ACC112 (cell line): ENCODE measurements around the gene ADCY2.

Source experiments
- H2AFZ ChIP-seq: fragments of 200-600 bp; sonication (generic); one replicate; pipeline ENCODE4 v1.6.0; 2017; ENCODE audit warnings: antibody characterized with exemption, low read length; ENCODE audit not compliant: unreplicated experiment
- H3K27ac ChIP-seq: fragments of 200-600 bp; sonication (generic); 2 replicates; pipeline ENCODE4 v1.5.1; 2014; ENCODE audit warnings: low read depth, mild to moderate bottlenecking, antibody characterized with exemption, low read length, moderate library complexity
- H3K27me3 ChIP-seq: fragments of 200-600 bp; sonication (generic); 2 replicates; pipeline ENCODE4 v1.6.1; 2014; ENCODE audit warnings: mild to moderate bottlenecking, antibody characterized with exemption, low read length, moderate library complexity, mixed read lengths; ENCODE audit not compliant: insufficient read depth
- H3K36me3 ChIP-seq: fragments of 200-600 bp; sonication (generic); 2 replicates; pipeline ENCODE4 v1.6.1; 2016; ENCODE audit warnings: mild to moderate bottlenecking, antibody characterized with exemption, low read length, moderate library complexity, mixed read lengths; ENCODE audit not compliant: insufficient read depth
- H3K4me1 ChIP-seq: fragments of 200-600 bp; sonication (generic); one replicate; pipeline ENCODE4 v1.6.1; 2016; ENCODE audit warnings: low read length, mixed read lengths; ENCODE audit not compliant: insufficient read depth, unreplicated experiment, control insufficient read depth
- H3K4me3 ChIP-seq: fragments of 200-600 bp; sonication (generic); 2 replicates; pipeline ENCODE4 v1.5.1; 2014; ENCODE audit warnings: mild to moderate bottlenecking, low read depth, low read length
- H3K79me2 ChIP-seq: fragments of 200-600 bp; sonication (generic); one replicate; pipeline ENCODE4 v1.6.0; 2016; ENCODE audit warnings: low read length; ENCODE audit not compliant: control insufficient read depth, unreplicated experiment, insufficient read depth

ADCY2 gene

DNA sequence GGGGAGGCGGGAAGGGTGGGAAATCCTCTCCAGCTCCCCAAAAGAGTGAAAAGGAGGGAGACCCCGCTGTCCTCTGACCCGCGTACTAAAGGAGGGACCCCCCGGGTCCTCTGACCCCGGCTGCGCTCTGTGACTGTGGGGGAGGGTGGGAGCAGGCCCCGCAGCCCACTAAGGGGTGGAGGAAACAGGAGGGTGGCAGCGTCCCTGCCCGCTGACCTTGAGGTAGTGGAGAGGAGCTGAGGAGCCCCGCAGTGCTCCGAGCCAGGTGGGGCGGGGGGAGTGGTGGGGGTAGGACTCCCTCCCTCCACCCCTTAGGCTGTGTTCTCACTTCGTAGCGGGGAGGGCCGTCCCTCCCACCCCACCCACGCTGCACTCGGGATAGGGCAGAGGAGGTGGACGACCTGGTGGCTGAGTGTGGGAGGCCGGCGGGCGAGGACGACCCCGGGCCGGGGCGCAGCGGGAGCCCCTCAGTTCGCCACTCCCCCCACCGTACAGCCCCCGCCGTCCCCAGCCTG is 449 bp upstream of the ADCY2 start:
- no peak overlapping the region for H2AFZ ChIP-seq
- peaks cover 19% of the 10 kb centered on the region for H3K27me3 ChIP-seq
- H3K79me2 ChIP-seq, result no peaks in the 10 kb centered on the region
- H3K36me3 ChIP-seq, result no peaks in the 10 kb centered on the region
- no peak overlapping the region for H3K27ac ChIP-seq
- no peaks in the 10 kb centered on the region for H3K4me1 ChIP-seq
- H3K4me3 ChIP-seq, result no peak overlapping the region

DNA sequence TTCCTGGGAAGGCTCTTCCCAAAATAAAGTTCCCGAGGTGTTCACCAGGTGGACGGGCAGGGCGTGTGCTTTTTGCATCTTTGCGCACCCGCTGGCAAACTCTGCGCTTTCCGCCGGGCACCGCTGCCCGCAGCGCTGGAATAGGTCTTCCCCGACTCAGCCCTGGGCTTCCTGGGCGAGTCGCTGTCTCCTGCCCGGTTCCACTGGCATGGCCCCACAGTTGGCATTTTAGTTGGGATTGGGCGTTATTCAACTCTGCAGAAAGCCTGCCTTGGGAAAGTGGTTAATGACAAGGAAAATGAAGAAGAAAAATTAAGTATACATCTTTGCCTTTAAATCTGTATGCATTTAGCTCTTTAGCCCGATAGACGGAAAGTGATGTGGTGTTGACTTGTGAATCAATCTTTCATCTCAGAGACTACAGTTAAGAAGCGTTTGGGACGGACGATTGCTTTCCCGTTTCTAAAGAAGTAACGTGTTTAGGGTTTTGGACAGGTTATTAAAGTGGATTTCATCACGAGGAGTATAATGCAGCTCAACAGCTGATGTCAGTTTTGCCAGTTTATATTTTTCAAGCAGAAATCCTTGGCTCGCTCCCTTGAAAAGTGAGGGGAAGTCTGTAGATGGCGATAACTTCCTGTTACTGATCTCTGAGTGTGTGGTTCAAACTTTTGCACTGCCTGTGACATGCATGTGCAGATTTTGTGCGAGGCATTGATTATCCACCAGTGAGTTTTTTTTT is 946 bp downstream of the ADCY2 start:
- no peak overlapping the region for H3K27ac ChIP-seq
- no peaks in the 10 kb centered on the region for H3K4me1 ChIP-seq
- no peaks in the 10 kb centered on the region for H3K36me3 ChIP-seq
- H3K27me3 ChIP-seq, result peaks cover 19% of the 10 kb centered on the region
- no peak overlapping the region for H3K4me3 ChIP-seq
- no peak overlapping the region for H2AFZ ChIP-seq
- no peaks in the 10 kb centered on the region for H3K79me2 ChIP-seq

DNA sequence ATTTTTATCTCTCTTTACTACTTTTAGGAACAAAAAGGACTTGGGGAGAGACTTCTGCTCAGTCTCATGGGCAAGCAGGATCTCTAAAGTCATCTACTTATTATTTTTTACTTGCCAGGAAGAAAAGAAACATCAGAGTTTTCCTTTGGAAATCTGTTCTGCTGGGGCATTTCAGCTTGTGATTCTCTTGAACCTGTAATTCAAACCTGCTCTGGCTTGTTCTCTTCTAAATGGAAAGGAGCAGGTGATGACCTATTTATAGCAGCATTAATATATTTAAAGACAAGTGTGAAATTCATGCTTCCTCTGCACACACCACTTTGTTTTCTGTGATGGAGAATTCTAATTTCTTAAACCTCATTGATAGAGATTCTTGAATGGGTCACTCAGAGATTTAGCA is 2.0 kb downstream of the ADCY2 start:
- peaks cover 19% of the 10 kb centered on the region for H3K27me3 ChIP-seq

DNA sequence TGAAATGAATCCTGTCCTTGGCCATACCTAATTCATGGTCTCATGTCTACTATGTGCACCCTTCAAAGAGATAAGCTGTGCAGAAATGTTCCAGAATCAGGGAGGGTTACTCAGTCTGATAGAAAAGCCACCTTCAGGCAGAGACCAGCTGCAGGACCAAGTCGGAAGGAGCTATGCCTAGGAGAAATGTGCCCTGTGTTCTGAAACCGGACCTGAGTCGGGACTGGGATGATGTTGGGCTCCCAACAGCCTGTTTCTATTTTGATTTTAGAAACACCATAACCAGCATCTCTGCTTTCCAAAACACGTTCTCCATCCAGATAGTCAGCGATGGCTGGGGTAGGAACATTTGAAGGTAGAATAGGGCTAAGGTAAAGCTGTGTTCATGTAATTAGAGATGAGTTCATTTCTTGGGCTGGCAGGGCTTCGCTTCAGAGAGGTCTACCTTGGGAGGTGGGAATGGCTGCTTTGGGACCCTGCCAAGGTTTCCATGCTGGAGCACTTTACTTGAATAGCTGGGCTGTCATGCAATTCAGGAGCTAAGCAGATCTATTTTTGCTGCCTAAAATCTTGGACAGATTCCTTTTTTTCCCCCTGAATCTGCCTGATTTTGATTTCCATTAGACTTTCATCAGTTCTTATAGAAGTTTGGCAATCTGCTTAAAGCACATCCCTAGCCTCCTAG is 2.8 kb downstream of the ADCY2 start:
- Histone ChIP-seq H3K36me3 (no peaks in the 10 kb centered on the region), H3K79me2 (no peaks in the 10 kb centered on the region), H3K4me1 (no peaks in the 10 kb centered on the region), H3K27me3 (peaks cover 19% of the 10 kb centered on the region), H2AFZ (no peak overlapping the region), H3K27ac (no peak overlapping the region), H3K4me3 (no peak overlapping the region)

More for the DNA sequence above, 2.0 kb downstream of the ADCY2 start:
- no peak overlapping the region for H3K27ac ChIP-seq
- H3K4me1 ChIP-seq, result no peaks in the 10 kb centered on the region
- no peak overlapping the region for H3K4me3 ChIP-seq
- no peaks in the 10 kb centered on the region for H3K36me3 ChIP-seq
- no peak overlapping the region for H2AFZ ChIP-seq
- H3K79me2 ChIP-seq, result no peaks in the 10 kb centered on the region

DNA sequence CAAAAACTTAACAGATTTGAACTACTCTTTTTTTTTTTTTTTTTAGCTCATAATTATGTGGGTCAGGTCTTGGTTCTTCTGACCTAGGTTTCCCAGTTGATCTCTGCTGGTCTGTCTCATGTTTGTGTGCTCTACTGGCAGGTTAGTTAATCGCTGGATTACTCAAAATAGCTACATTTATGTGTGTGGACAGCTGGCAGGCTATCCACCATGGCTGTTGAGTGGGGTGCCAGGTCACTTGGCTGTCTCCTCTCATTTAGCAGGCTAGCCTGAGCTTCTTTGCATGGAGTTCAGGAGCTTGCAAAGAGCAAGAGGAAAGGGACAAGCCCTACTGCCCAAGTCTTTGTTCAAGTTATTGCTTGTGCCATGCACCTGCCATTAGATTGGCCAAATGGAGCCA is 9.3 kb downstream of the ADCY2 start:
- no peak overlapping the region for H3K4me3 ChIP-seq
- H3K79me2 ChIP-seq, result no peaks in the 10 kb centered on the region
- H2AFZ ChIP-seq, result no peak overlapping the region
- H3K36me3 ChIP-seq, result no peaks in the 10 kb centered on the region
- no peaks in the 10 kb centered on the region for H3K4me1 ChIP-seq
- no peak overlapping the region for H3K27ac ChIP-seq
- H3K27me3 ChIP-seq, result no peaks in the 10 kb centered on the region

DNA sequence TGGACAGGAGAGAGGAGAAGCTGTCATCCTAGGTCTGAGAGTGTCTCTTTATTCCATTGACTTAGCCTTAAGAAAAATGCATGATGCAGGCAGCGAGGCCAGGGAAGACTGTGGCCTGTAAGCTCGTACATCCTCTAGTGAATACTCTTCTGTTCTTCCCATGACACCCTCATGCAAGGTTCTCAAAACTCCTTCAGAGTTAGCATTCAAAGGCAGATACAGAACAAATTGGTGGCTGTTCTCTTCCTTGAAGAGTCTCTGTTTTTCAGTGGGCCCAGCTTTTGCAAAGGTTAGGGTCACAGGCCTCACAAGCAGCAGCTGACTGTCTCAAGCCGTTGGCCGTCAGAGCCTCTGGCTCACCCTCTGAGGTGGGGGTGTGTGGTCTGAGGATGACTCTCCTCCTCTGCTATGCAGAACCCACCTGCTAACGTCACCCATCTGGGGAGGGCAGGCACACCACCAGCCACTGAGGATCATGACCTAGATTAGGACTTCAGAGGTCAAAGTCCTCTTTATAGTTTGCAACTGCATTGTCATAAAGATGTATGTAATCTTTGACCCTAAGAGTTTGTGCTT is 15.1 kb downstream of the ADCY2 start:
- Histone ChIP-seq H3K27me3 (no peaks in the 10 kb centered on the region), H3K4me3 (no peak overlapping the region), H3K27ac (no peak overlapping the region), H3K36me3 (no peaks in the 10 kb centered on the region), H2AFZ (no peak overlapping the region), H3K4me1 (no peaks in the 10 kb centered on the region), H3K79me2 (no peaks in the 10 kb centered on the region)

DNA sequence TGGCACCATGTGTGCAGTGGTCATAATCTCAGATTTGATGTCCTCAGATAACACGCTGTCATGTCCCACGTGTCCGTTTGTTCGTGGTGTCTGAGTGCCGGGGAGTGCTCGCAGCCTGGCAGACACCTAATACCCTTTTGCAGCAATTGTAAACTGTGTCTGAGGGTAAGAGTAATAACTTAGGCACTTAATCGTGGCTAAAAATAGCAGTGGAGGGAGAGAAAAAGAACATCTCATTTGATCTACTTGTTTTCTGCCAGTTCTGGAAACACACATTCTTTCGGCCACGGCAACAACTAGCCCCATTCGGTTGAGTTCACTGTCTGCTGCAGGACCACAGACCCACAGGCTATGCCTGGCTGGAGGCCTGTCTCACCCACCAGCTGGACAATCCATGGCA is 16.5 kb downstream of the ADCY2 start:
- no peak overlapping the region for H3K27ac ChIP-seq
- H3K27me3 ChIP-seq, result no peaks in the 10 kb centered on the region
- H3K4me3 ChIP-seq, result no peak overlapping the region
- no peaks in the 10 kb centered on the region for H3K36me3 ChIP-seq
- no peak overlapping the region for H2AFZ ChIP-seq
- H3K79me2 ChIP-seq, result no peaks in the 10 kb centered on the region
- H3K4me1 ChIP-seq, result no peaks in the 10 kb centered on the region

DNA sequence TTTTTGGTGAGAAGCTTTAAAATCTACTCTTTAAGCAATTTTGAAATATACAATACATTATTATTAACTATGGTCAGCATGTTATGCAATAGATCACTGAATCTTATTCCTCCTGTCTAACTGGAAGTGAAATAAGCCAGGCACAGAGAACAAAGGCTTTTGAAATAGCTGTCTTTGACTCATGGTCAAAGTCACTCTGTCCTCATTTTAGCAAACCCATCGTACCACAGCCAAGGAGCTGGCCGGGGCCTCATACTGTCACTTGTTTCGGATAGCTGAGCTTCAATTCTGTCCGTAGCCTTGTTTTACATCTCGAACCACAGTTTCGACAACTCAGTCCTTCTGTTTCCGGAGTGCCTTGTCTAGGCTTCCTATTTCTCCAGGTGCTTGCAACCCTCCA is 19.2 kb downstream of the ADCY2 start:
- Histone ChIP-seq H3K36me3 (no peaks in the 10 kb centered on the region), H2AFZ (no peak overlapping the region), H3K4me3 (no peak overlapping the region), H3K27me3 (no peaks in the 10 kb centered on the region), H3K4me1 (no peaks in the 10 kb centered on the region), H3K79me2 (no peaks in the 10 kb centered on the region), H3K27ac (no peak overlapping the region)

DNA sequence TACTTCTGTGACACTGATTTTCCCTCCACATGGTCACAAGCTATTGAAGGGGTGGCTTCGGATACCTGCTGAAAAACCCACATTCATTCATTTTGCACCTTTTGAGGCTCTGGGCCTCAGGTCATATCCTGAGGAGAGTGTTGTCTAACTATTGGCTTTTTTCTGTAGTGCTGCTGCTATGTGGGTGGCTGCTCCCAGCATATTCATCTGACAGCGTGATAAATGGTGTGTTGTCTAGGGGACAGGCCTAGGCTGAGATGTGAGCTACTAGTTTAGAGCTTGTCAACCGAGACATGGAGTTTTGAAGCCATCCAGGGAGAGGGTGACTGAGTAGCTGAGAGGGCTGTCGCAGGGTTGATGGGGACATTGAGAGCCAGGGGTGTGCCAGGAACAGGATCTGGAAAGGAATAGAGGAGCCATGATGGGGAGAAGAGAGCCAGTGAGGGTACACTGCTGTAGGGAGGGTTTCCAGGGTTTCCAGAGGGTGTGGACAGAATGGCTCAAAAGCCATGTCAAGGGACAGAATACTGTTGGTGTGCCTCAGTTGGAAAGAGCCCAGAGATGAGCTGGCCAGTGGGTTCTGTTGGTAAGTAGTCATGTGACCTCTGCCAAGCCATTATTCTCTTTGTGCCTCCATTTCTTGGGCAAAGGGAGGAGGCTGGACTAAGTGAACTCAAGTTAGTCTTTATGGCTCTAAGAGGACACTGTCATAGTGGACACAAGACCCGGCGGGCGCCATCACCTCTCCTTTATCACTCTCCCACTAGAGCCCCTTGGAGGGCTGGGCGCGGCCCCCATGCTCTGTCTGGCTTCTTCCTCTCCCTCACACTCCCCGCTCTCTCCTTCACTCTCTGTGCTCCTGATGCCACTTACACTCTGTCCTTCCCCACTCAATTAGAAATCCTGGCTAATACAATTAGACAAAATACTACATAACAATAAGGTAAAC is 19.9 kb downstream of the ADCY2 start:
- Histone ChIP-seq H3K27me3 (no peaks in the 10 kb centered on the region), H3K27ac (no peak overlapping the region), H3K36me3 (no peaks in the 10 kb centered on the region), H3K4me3 (no peak overlapping the region), H3K79me2 (no peaks in the 10 kb centered on the region), H2AFZ (no peak overlapping the region), H3K4me1 (no peaks in the 10 kb centered on the region)

DNA sequence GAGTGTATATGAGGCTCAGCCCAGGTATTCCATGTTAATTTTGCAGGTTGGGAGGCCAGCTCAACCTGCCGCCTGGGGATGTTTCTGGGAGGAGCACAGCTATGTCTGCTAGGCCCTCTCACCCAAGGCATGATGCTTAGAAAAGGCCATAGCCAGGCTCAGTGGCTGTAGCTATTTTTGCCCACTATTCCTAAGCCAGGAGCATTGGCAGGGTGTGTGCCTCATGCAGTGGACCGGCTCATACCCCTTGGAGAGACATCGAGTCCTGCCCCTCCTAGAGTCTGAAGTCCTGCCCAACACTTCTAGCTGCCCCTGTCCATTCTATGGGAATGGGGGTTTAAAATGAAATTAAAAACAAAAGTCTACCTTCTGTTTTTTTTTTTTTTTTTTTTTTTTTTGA is 22.3 kb downstream of the ADCY2 start:
- Histone ChIP-seq H3K4me1 (no peaks in the 10 kb centered on the region), H3K4me3 (no peak overlapping the region), H2AFZ (no peak overlapping the region), H3K36me3 (no peaks in the 10 kb centered on the region), H3K27me3 (no peaks in the 10 kb centered on the region), H3K79me2 (no peaks in the 10 kb centered on the region), H3K27ac (no peak overlapping the region)
